H1 (cell line): Measurements from ENCODE around the gene ENOPH1. TPM values are rescaled to one million over a fixed set of nuclear protein-coding genes. Genes with fewer than 3 reads are reported as not detected.

Source experiments
- CTCF ChIA-PET: fragments of 300-600 bp; sonication (Branson Sonifier 250); formaldehyde crosslinking; loops from one replicate; lab custom pipeline; 2021; ENCODE audit not compliant: partially characterized antibody; lab: Charles Lee
- POLR2A ChIA-PET: fragments of 300-600 bp; sonication (Branson Sonifier 250); formaldehyde crosslinking; loops from one replicate; lab custom pipeline; 2021; ENCODE audit warnings: inconsistent platforms; ENCODE audit not compliant: partially characterized antibody; lab: Charles Lee
- DNase-seq, 2 experiments: peaks; one replicate each; pipeline versions ENCODE4 v3.0.0 to v3.0.0-alpha.2; 2010 to 2022; ENCODE audit warnings: low spot score in 2 of 2, low read depth in 1 of 2, mixed read lengths in 1 of 2
- FAIRE-seq: peaks from 2 replicates; lab custom pipeline; 2011; peaks lifted over from hg19 to GRCh38; lab: Jason Lieb, UNC
- H2AFZ ChIP-seq: 2 replicates; pipeline ENCODE4 v1.8.1; 2012; ENCODE audit warnings: low read length, inconsistent platforms
- H2AK5ac ChIP-seq: 2 replicates; pipeline ENCODE4 v1.6.1; 2013; ENCODE audit warnings: low read depth, low read length
- H2BK120ac ChIP-seq: replicated peaks from 2 replicates; pipeline ENCODE3; 2013; ENCODE audit warnings: low read depth, low read length, inconsistent platforms
- H2BK12ac ChIP-seq: 2 replicates; pipeline ENCODE4 v1.6.1; 2013; ENCODE audit warnings: low read depth, low read length
- H2BK15ac ChIP-seq: 2 replicates; pipeline ENCODE4 v1.6.1; 2013; ENCODE audit warnings: low read length
- H2BK20ac ChIP-seq: 2 replicates; pipeline ENCODE4 v1.6.1; 2013; ENCODE audit warnings: low read length
- H2BK5ac ChIP-seq: 2 replicates; pipeline ENCODE4 v1.6.1; 2013; ENCODE audit warnings: low read depth, low read length
- H3K14ac ChIP-seq: 2 replicates; pipeline ENCODE4 v1.6.1; 2013; ENCODE audit warnings: inconsistent platforms; ENCODE audit not compliant: insufficient read length
- H3K18ac ChIP-seq: 2 replicates; pipeline ENCODE4 v1.6.1; 2013; ENCODE audit warnings: low read length; ENCODE audit errors: extremely low read depth
- H3K23ac ChIP-seq: 2 replicates; pipeline ENCODE4 v1.6.1; 2013; ENCODE audit warnings: inconsistent platforms; ENCODE audit not compliant: insufficient read length
- H3K23me2 ChIP-seq: 2 replicates; pipeline ENCODE4 v1.6.1; 2013; ENCODE audit warnings: low read depth, low read length
- H3K27ac ChIP-seq: 2 replicates; pipeline ENCODE4 v1.6.1; 2011; ENCODE audit warnings: low read depth, low read length, inconsistent platforms
- H3K27me3 ChIP-seq, 4 experiments: replicated peaks in 1 of 4; 1 replicate in 1 of 4; 2 replicates in 3 of 4; pipeline versions ENCODE4 v1.6.1 to v1.8.1; 2011 to 2013; ENCODE audit warnings: low read length in 3 of 4, mild to moderate bottlenecking in 3 of 4, inconsistent platforms in 2 of 4, mixed read lengths in 2 of 4, moderate library complexity in 1 of 4; ENCODE audit not compliant: control insufficient read depth in 3 of 4, insufficient read depth in 3 of 4; ENCODE audit errors: extremely low read depth in 1 of 4
- H3K36me3 ChIP-seq, 4 experiments: 2 replicates each; pipeline versions ENCODE4 v1.6.1 to v1.8.1; 2011 to 2013; ENCODE audit warnings: mild to moderate bottlenecking in 4 of 4, low read length in 3 of 4, moderate library complexity in 2 of 4, control low read depth in 1 of 4, inconsistent platforms in 1 of 4; ENCODE audit not compliant: insufficient read depth in 4 of 4, control insufficient read depth in 2 of 4
- H3K4ac ChIP-seq: replicated peaks from 2 replicates; pipeline ENCODE3; 2013; ENCODE audit warnings: low read length, low read depth, mixed read lengths, inconsistent platforms; ENCODE audit not compliant: insufficient read length
- H3K4me1 ChIP-seq, 4 experiments: replicated peaks in 1 of 4; 1 replicate in 1 of 4; 2 replicates in 3 of 4; pipeline versions ENCODE4 v1.6.1 to v1.8.1; 2011 to 2013; ENCODE audit warnings: low read length in 3 of 4, inconsistent platforms in 2 of 4, mixed read lengths in 1 of 4; ENCODE audit not compliant: insufficient read depth in 4 of 4, control insufficient read depth in 3 of 4
- H3K4me2 ChIP-seq, 2 experiments: 2 replicates each; pipeline versions ENCODE4 v1.6.1 to v1.8.1; 2011 to 2013; ENCODE audit warnings: low read depth in 2 of 2, low read length in 2 of 2, control low read depth in 1 of 2, inconsistent platforms in 1 of 2, mild to moderate bottlenecking in 1 of 2; ENCODE audit not compliant: insufficient read depth in 1 of 2
- H3K4me3 ChIP-seq, 4 experiments: fragments of 200-600, 300-600 bp in 1 of 4; sonication (generic), shearing (Covaris generic), sonication (Bioruptor Twin) in 1 of 4; 2 replicates each; pipeline versions ENCODE4 v1.5.1 to v1.8.1; 2011 to 2016; ENCODE audit warnings: low read length in 4 of 4, low read depth in 3 of 4, control low read depth in 2 of 4, inconsistent platforms in 2 of 4, mild to moderate bottlenecking in 2 of 4, mixed read lengths in 1 of 4, moderate library complexity in 1 of 4; ENCODE audit not compliant: insufficient read depth in 2 of 4; ENCODE audit errors: extremely low read depth in 1 of 4
- H3K56ac ChIP-seq: replicated peaks from 2 replicates; pipeline ENCODE3; 2013; ENCODE audit warnings: low read depth, mild to moderate bottlenecking, mixed read lengths, low read length, inconsistent platforms; ENCODE audit not compliant: insufficient read length
- H3K79me1 ChIP-seq: 2 replicates; pipeline ENCODE4 v1.6.1; 2013; ENCODE audit warnings: low read depth, low read length, control low read depth
- H3K79me2 ChIP-seq, 2 experiments: 2 replicates each; pipeline versions ENCODE4 v1.6.1 to v1.8.1; 2012 to 2013; ENCODE audit warnings: low read length in 2 of 2, mild to moderate bottlenecking in 2 of 2, inconsistent platforms in 1 of 2; ENCODE audit not compliant: insufficient read depth in 2 of 2, control insufficient read depth in 1 of 2
- H3K9ac ChIP-seq, 4 experiments: replicated peaks in 1 of 4; 1 replicate in 1 of 4; 2 replicates in 3 of 4; pipeline versions ENCODE4 v1.6.1 to v1.8.1; 2011 to 2013; ENCODE audit warnings: low read depth in 3 of 4, low read length in 3 of 4, control low read depth in 2 of 4, mild to moderate bottlenecking in 2 of 4, moderate library complexity in 2 of 4, inconsistent platforms in 1 of 4; ENCODE audit errors: extremely low read depth in 1 of 4
- H3K9me3 ChIP-seq, 2 experiments: 2 replicates each; pipeline versions ENCODE4 v1.6.1 to v1.8.1; 2012 to 2013; ENCODE audit warnings: mild to moderate bottlenecking in 2 of 2, moderate library complexity in 2 of 2, control low read depth in 1 of 2, inconsistent platforms in 1 of 2, low read depth in 1 of 2, low read length in 1 of 2, mixed read lengths in 1 of 2; ENCODE audit not compliant: insufficient read depth in 2 of 2
- H4K20me1 ChIP-seq, 2 experiments: replicated peaks in 1 of 2; 2 replicates each; pipeline versions ENCODE3 to v1.8.1; 2011 to 2013; ENCODE audit warnings: inconsistent platforms in 2 of 2, low read length in 2 of 2, mild to moderate bottlenecking in 1 of 2; ENCODE audit not compliant: insufficient read depth in 2 of 2, control insufficient read depth in 1 of 2
- H4K5ac ChIP-seq: 2 replicates; pipeline ENCODE4 v1.6.1; 2013; ENCODE audit warnings: low read length, low read depth, mixed read lengths, inconsistent platforms; ENCODE audit not compliant: insufficient read length
- H4K8ac ChIP-seq: 2 replicates; pipeline ENCODE4 v1.8.0; 2013; ENCODE audit warnings: mild to moderate bottlenecking, moderate library complexity, low read length, inconsistent platforms; ENCODE audit not compliant: insufficient read depth; ENCODE audit errors: extremely low read depth
- H4K91ac ChIP-seq: replicated peaks from 2 replicates; pipeline ENCODE3; 2013; ENCODE audit warnings: low read length, mixed read lengths, inconsistent platforms; ENCODE audit not compliant: insufficient read length
- MAFK ChIP-seq: IDR thresholded peaks from 2 replicates; pipeline ENCODE4 v1.6.1; 2012; ENCODE audit warnings: low read depth, mild to moderate bottlenecking, improper control_type of control experiment, low read length
- WGBS, 2 experiments: shearing (Covaris generic) in 1 of 2; methylation state at CpG; one replicate each; pipeline versions ENCODE4 v1.1.6 to v1.1.7; 2013 to 2015; ENCODE audit warnings: low lambda C conversion rate in 2 of 2, mixed read lengths in 2 of 2, inconsistent platforms in 1 of 2, low coverage in 1 of 2, missing lambda C conversion rate in 1 of 2; ENCODE audit not compliant: insufficient replicate concordance in 2 of 2, insufficient coverage in 1 of 2, insufficient read length in 1 of 2; ENCODE audit errors: extremely low coverage in 1 of 2, missing lambda C conversion rate in 1 of 2; 5-methylcytosine and 5-hydroxymethylcytosine counted together
- polyA plus RNA-seq, 7 experiments: library from polyadenylated mRNA; depleted of rRNA in 3 of 7; stranded (reverse) in 5 of 7; unstranded in 2 of 7; fragments of >200 nt in 5 of 7; fragments of 200-250 nt in 2 of 7; gene quantifications; 1 replicate in 5 of 7; 2 replicates in 1 of 7; 4 replicates in 1 of 7; pipeline versions ENCODE4 v1.2.1 to v1.2.3, GENCODE V29; 2011 to 2013; ENCODE audit warnings: missing spikeins in 2 of 7, mixed read lengths in 2 of 7
- total RNA-seq: library from RNA; stranded (reverse); fragmentation: NEBNext Ultra II Directional; extraction: Animal tissue kit (Norgen Biotek cat#: 25700); gene quantifications from 2 replicates; pipeline ENCODE4 v1.2.1, GENCODE V29; 2021

Gene ENOPH1
- total and polyA plus RNA-seq, 2 of the 8 experiments (the other 6 are each of a cell fraction or from before 2014, with no cell fraction given), result 25.1 to 89.3 TPM

DNA sequence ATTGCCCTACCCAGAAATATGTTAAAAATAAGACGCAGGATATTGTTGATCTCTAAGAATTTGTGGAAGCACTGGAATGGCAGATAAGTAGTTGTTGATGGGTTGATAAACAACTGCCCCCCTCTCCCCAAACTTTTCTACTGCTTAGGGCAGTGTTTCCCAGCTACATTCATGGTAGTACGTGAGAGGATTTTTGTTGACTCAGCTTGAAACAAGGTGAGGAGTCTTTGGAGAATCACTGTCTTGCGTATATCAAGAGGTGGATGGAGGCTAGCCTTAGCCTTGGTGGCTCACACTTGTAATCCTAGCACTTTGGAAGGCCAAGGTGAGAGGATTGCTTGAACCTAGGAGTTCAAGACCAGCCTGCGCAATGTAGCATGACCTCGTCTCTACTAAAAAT is 5.7 kb downstream of the ENOPH1 start:
- no peak overlapping the region for H3K4me3 ChIP-seq
- no peak overlapping the region for H3K18ac ChIP-seq
- no peak overlapping the region for H3K56ac ChIP-seq
- ChIA-PET POLR2A (interaction anchor here (1.0 to 11.4 kb wide), 4 partner anchors 6 to 78 kb away, joined by 3 to 126 read pairs (median 8); partner anchors contain the start of genes ENOPH1 and HNRNPDL), CTCF (interaction anchor here (1.5 to 1.8 kb wide), 2 partner anchors 12 to 65 kb away, joined by 3 to 4 read pairs; no protein-coding TSS in a partner anchor)
- no peaks in the 10 kb centered on the region for H3K27me3 ChIP-seq
- no peak overlapping the region for H4K8ac ChIP-seq
- no peaks in the 10 kb centered on the region; the same call in 1 of the 2 replicates for H3K23me2 ChIP-seq
- H2BK12ac ChIP-seq, result no peak overlapping the region
- no peak overlapping the region for H3K23ac ChIP-seq
- peaks cover 0 to 7% (median 0%) of the 10 kb centered on the region in 4 experiments; a peak in 2 of 7 replicates for H3K4me1 ChIP-seq
- H4K20me1 ChIP-seq, result peaks cover 19 to 36% of the 10 kb centered on the region in 2 experiments
- FAIRE-seq (no peak), DNase-seq (no peak)
- no peak overlapping the region for H3K27ac ChIP-seq
- no peak overlapping the region for H2AFZ ChIP-seq
- H2AK5ac ChIP-seq, result no peak overlapping the region
- H3K79me2 ChIP-seq, result peaks cover 86 to 100% of the 10 kb centered on the region in 2 experiments
- no peak overlapping the region for H2BK5ac ChIP-seq
- H3K4ac ChIP-seq, result no peak overlapping the region
- H4K5ac ChIP-seq, result no peak overlapping the region
- no peak overlapping the region for H2BK15ac ChIP-seq
- 95% methylated on average over 5 of the region's 5 CpGs; no CpG with 5 or more reads in 1 of the 2 experiments for WGBS, 2 experiments
- no peak overlapping the region for H3K14ac ChIP-seq
- H3K4me2 ChIP-seq, result no peak overlapping the region; a peak in 1 of 4 replicates
- no peak overlapping the region for H2BK120ac ChIP-seq
- H3K36me3 ChIP-seq, result peaks cover 0 to 14% (median 3%) of the 10 kb centered on the region in 4 experiments; a peak in 2 of 8 replicates
- no peaks in the 10 kb centered on the region for H3K9me3 ChIP-seq
- no peak overlapping the region for H2BK20ac ChIP-seq
- no peak overlapping the region for H3K9ac ChIP-seq
- H4K91ac ChIP-seq, result no peak overlapping the region
- peaks cover 3% of the 10 kb centered on the region; the same call in 1 of the 2 replicates for H3K79me1 ChIP-seq
- TF ChIP-seq MAFK, result 0 out of 2 replicates have a peak, but pooled peaks have one; percentile 19
